ENCODE data around the gene KDM4B. TPM values are rescaled to one million over a fixed set of nuclear protein-coding genes. Genes with fewer than 3 reads are reported as not detected.

The KDM4B gene
- total RNA-seq, 1 donor from 2014 or later = 22.4 TPM

DNA sequence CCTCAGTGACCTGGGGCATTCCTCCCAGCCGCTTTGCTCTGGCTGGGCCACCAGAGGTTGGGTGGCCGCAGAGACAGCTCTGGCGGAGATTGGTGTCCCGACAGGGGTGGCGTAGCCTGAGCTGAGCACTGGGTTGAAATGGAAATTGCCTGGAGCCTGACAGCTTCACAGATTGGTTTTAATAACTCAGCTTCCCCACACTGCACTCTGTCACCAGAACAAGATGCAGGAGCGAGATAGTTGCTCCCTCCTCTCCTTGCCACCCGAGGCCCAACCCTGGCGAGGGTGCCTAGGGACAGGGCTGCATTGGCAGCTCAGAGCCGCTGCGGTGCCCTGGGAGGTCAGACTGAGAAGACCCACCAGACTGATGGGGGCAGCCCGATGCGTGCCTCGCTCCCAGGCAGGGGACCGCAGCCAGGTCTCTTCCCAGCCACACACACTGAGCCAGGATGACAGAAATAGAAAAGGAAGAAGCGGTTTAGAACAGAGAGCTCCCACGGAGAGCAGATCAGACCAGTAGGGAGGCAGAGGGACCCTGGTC is 84.1 kb downstream of the KDM4B start:
- no peak for ATAC-seq

DNA sequence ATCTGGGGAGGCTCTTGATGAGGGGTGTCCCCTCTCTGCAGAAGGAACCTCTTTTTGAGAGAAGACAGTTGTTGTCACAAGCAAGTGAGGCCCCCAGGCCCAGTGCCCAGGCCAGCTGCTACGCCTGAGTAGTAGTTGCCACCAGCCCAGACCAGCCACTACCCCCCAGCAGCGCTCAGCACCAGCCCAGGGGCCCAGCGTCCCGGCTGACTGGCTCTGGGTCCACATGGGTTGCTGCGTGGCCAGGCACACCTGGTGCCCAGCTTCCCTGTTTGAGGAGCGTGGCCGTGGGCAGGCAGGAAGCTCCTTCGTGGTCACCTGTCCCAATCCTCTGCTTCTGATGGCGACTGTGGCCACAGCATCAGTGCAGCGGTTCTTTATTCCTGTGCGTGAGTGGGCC is 84.7 kb downstream of the KDM4B start:
- no peak for ATAC-seq

DNA sequence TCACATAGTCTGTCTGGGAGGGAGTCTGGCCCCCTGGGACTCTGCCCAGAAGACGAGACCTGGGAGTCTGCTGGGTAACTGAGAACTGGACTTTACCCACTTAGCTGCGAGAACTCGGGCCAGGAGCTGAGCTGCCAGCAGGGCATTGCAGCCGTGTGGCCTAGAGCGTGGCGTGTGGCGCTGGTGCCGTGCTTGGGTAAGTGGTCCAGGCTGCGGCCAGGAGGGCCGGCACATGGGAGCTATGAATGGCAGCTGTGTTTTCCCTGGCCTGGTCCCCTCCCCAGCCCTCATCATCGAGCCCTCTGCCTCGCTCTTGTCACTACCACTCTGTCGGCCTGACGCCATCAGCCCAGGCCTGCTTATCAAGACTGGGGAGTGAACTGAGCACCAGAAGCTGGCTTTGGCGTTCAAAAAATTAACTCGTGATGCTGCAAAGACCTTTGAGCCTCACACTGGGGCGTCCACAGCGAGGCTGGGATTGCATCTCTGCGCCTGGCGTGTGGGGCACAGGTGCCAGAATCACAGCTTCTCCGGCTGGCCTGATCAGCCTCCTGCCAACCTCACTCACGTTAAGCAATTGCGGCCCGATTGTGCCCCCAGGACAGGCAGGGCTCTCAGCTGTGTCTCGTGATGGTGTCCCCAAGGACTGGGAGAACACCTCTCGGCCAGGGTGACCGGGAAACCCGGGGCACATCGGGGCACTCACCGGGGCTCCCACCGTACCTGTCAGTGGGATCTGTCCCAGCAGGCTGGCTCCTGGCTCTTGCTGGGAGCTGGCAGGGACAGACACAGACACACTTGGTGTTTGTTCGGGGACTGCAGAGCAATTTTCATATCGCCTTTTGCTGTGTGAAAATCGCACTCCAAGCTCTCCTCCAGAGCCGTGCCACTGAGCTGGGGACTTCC is 85.9 kb downstream of the KDM4B start:
- ATAC-seq = no peak

DNA sequence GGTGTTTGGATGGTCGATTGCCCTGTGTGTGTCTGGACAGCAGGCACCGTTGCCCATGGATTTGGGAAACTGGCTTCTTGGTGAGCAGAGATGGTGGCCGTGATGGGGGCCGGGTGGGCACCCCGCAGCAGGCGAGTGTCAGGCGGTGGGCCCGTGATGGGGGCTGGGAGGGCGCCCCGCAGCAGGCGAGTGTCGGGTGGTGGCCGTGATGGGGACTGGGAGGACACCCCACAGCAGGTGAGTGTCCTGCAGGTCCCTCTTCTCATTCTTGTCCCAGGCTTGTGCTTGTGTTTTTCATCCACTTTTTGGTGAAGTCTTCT is 86.5 kb downstream of the KDM4B start:
- no peak for ATAC-seq

DNA sequence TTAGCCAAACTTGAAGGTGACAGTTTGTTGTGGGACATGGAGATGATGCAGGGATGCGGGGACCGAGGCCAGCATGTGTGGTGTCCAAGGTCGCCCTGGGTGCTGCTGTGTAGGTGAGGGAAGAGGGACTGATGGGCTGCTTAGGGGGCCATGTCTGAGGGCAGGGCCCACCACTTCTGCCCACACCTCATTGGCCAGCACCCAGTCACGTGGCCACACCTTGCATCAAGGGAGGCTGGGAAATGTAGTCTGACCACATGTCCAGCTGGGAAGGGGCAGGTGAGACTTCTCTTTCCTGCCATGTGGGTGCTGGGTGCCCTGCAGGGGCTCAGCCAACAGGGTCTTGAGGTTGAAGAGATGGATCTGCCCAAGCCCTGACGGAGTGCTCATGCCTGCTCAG is 88.9 kb downstream of the KDM4B start:
- no peak for ATAC-seq

DNA sequence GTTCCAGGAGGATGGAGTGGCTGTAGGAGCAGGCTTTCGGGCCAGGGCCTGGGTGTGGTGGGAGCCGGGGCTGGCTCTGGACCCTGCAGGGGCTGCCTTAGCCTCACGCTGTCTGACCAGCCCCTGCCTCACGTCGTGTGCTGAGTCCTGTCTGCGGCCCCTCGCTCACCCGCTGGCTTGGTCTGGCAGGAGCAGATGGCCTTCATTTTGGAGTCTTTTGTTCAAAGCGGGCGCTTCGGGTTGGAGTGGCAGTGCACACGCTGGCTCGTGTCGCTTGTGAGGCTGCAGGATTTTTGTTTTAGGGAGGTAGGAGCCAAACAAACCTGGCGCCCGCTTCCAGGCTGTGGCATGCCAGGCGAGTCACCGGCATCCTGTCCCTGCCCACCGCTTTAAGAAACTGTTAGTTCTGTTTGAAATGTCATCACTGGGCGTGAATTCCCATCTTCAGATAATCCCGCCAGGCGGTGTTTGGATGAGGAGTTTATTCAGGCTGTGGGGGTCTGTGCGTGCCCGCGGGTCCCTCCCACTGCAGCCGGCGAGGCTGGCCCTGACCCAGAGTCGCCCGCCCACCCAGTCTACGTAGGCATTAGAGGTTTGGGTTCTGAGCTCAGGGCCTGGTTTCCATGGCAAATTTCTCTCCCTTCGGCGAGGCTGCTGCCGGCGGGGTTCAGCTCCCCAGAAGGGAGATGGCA is 89.8 kb downstream of the KDM4B start:
- no peak for ATAC-seq

DNA sequence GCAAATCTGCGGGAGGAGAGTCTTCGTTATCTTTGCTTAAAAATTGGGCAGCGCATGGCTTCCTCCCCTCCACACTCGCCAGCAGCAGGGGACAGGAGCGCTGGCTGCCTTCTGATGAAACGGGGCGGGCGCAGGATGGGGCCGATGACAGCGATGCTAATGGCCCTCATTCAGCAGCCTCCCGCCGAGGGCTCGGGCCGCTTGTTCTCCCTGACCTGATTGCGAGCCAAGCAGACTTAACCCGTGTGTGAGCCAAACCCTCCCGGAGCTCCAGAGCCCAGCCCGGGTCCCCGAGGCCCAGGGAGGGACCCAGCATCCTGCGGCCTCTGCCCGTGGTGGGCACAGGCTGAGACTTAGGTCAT is 90.3 kb downstream of the KDM4B start:
- ATAC-seq = no peak

DNA sequence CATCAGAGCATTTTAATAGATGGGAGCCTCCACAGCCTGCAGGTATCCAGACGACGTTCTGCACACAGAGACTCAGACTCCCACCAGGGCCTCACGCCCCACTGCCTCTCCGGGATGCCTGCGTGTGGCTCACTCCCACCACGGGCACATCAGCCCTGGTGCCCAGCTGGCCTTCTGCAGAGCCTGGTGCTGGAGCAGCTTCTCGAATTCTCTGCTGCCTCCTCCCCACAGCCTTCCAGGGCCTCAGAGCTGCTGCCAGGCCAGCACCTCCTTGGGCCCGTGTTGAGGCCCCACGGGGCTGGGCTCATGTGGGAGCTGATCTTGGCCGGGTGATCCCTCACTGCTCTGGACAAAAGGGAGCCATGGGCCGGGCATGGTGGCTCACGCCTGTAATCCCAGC is 90.9 kb downstream of the KDM4B start:
- no peak for ATAC-seq

DNA sequence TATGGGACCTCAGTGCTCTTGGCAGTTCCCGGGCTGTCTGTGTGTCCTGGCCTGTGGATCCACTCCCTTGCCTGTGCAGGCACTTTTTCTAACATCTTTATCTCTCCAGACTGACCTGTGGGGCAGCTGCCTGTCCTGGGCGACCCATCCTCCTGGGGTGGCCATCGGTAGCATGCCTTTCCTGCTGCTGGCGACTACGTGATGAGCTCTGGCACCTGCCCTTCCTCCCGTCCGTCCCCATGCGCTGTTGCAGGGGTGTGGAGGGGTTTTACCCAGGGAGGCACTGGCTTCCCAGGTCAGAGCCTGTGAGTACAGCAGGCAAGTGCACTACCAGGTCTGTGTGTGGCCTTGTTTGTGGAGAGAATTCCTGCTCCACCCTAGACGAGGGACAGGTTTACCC is 93.3 kb downstream of the KDM4B start:
- no peak for ATAC-seq

DNA sequence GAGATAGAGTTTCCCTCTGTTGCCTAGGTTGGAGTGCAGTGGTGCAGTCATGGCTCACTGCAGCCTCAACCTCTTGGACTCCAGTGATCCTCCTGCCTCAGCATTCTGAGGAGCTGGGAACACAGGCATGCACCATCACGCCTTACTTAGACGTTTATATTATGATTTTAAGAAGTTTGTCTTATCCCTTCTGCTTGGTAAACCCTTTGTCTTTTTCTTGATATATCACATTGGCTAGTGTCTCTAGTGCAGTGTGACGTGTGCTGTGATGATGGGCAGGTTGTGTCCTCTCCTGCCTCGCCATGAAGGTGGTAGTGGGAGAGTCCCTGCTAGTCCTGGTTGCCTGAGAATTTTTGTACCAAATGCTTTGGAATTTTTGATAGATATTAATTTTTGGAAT is 93.9 kb downstream of the KDM4B start:
- ATAC-seq = no peak

DNA sequence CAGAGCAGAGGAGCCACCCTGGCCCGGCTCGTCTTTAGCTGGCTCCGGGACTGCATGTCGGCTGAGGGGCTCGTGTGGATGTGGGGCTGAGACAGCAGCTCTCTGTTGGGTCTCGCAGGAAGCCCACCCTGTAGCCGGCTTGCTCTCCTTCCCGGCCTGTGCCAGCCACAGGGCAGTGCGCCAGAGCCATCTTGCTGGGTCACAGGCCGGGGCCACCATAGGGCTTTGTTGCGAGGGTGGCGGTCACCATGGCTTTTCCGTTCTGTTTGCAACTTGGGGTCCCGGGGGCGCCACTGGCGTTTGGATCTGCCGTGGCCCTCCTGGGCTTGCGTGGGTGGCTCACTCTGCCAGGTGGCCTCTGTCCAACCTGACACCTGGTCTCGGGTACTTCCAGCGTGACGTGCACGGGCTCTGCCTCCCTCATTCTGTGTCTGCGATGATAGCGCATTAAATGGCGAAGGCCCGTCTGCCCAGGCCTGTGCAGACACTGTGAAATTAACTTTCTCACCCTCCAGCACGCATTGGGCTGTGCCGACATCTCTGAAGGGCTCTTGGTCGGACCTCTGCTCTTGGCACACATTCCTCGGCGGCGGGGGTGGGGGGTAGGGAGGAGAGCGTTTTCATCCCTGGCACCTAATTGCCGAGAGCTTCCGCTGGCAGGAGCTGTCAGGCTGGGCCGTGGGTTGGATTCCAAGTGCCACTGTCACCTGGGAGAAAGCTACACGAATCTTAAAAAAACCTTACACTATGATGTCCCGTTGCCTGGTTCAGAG is 95.1 kb downstream of the KDM4B start:
- no peak for ATAC-seq

DNA sequence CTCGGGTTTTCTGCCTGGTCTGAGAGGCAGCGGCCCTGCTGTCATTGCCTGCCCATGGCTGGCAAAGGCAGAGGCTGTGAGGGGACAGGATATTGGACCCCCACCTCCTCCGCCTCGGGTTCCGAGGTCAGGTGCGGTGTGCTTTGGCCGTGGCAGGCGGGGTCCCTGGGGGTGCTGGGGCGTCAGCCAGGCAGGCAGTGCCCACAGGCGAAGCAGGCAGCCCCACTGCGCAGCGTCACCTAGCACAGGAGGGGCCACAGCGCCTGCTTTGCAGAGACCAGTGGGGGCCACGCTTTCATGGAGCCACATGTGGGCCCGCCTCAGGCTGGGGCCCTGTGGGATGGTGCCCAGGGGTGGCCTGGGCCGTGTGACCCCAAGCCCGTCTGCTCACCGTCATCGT is 96.0 kb downstream of the KDM4B start:
- ATAC-seq = no peak

DNA sequence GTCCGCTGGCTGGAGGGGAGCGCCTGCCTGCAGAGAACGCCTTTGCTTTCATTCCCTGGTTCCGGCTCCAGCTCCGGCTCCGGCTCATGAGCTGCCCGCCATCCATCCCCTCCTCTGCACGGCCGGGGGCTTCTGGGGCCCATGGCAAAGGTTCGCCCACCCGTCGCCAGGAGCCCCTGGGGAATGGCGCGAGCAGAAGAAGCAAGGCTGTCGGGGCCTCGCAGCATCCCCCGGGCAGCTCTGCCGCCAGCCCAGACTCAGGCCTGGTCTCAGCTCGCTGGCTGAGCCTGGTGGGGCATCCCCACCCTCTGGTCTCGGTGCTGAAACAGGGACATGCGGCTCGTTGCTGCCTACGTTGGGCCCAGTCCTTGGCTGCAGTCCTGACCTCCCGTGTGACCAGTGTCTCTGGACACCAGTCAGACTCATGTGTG is 96.8 kb downstream of the KDM4B start:
- no peak for ATAC-seq

DNA sequence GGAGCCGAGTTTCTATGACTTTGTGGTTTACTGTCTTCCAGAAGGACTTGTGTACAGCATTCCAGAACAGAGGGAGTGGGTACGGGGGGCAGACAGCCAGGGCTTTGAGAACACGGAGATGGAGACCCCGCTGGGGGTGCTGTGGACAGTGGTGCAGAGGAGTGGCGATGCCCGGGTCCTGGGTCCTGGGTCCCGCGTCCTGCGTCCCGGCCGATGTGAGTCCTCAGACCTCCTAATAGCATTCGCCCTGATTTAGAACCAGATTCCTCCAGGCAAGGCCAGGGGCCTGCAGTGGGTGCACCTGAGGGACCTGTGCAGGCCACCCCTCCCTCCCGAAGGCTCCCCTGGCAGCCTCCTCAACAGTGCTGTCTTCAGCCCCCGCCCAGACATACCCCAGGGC is 97.9 kb downstream of the KDM4B start:
- ATAC-seq = no peak

DNA sequence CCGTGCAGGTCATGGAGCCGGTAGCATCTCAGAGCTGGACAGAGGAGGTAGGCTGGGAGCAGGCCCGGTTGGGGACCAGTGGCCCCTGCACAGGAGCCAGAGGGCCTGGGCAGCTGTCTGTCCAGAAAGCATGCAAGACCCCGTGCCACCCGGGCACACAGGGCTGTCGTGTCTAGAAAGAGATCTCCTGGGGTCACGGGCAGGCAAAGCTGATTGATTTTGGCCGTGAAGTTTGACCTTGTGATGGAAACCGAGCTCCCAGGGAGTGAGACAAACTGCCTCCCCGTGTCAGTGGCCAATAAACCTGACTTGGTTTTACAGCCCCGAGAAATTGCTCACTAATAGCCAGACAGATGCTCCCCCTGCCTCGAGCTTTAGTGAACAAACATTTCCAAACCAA is 98.8 kb downstream of the KDM4B start:
- ATAC-seq = no peak

DNA sequence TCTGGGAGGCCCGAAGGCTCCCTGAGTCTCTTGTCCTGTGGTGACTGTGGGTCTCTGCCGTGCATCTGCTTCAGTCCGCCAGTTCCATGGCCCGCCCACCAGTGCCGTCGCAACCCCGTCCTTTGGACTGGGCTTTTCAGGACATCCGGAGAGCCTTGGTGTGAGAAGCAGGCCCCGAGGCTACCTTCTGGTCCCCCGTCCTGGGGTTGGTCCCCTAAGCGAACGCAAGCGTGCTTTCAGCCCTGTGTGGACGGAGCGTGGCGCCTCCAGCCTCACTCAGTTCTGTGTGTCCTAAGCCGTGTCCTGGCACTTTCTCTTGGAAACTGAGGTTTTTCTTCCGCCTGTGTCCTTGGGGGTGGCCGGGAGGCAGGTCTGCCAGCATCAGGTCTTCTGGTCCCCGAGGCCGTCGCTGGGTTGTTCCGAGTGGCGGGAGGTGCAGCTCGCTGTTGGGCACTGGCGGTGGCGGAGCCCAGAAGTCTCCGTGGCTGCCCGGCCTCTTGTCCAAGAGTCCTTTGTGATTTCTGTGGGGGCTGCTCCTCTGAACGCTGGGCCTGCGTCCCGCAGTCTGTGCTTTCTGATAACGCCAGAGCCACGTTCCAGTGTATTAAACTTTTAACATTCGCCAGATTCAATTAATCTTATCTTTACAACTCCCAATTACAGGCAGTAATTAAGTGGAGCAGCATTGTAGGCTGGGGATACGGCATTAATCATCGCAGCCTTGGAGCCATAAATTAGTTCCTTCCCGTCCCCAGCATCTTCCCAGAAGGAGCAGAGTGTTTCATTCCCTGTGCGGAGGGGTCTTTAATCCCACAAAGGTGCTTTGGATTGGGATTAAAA is 99.5 kb downstream of the KDM4B start:
- ATAC-seq = no peak

DNA sequence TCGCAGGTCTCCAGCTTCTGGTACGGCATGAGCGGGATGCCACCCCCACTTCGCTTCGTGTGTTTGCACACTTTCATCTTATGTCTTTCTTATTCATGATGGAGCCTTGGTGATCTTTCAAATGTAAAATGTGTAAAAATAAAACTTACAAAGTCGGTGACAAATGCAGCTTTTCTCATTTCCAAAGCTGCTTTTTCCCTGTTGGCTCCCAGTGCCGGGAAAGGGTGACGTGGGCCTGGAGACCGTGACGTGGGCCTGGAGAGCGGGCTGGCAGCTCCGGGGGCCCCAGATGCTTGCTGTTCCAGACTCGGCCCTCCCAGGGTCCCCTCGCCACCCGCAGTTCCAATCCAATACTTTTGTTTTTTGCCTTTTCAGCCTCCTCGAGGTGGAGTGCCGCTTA is 101.4 kb downstream of the KDM4B start:
- no peak for ATAC-seq

DNA sequence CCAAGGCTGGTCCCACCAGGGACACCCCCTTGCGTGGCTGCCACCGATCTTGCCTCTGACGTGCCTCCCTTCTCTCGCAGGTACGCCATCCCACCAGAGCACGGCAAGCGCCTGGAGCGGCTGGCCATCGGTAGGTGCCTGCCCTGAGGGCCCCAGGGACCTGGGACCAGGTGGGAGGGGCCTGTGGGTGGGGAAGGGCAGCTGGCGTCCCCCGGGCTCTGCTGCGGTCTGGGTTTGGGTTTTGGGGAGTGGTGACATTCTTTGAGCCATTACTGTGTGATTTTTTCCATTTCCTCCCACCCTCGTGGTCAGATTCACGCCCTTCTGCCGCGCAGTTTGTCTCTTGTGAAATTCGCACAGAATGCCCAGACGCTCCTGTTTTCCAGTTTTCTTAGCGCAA is 102.0 kb downstream of the KDM4B start:
- no peak for ATAC-seq

DNA sequence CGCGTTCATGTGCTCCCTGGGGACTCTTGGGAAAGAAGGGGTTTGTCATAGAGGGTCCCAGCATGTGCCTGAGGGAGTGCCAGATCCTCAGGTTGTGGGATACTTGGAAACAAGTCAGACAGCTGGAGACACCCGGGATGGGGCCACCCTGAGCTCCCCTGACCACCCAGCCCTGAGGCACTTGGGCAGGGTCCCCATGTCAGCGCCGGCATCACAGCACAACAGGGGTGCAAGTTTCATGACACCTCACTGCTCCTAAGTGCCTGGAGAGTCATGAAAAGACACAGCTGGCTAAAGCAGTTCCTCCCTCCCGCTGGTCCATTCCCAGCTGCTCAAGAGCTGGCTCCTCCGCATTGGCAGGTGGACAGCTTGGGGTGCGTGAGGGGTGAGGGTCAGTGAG is 102.7 kb downstream of the KDM4B start:
- ATAC-seq = no peak

DNA sequence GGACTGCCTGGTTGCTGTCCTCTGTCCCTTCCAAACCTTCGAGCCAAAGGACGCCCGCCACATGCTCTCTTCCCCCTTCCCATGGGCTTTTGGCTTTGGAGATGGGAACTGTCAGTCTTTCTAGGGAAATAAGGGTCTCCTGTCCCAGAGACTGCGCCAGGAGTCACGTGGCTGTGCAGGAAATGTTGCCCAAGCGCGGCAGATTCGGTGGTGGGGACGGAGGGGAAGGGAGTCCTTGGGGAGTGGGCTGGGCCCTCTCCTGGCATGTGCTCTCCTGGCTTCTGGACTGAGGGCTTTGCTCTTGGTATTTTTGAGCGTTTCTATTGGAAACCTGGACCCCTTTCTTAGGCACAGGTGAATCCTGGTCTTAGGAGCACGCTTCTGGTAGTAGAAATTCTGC is 103.2 kb downstream of the KDM4B start:
- ATAC-seq = no peak

DNA sequence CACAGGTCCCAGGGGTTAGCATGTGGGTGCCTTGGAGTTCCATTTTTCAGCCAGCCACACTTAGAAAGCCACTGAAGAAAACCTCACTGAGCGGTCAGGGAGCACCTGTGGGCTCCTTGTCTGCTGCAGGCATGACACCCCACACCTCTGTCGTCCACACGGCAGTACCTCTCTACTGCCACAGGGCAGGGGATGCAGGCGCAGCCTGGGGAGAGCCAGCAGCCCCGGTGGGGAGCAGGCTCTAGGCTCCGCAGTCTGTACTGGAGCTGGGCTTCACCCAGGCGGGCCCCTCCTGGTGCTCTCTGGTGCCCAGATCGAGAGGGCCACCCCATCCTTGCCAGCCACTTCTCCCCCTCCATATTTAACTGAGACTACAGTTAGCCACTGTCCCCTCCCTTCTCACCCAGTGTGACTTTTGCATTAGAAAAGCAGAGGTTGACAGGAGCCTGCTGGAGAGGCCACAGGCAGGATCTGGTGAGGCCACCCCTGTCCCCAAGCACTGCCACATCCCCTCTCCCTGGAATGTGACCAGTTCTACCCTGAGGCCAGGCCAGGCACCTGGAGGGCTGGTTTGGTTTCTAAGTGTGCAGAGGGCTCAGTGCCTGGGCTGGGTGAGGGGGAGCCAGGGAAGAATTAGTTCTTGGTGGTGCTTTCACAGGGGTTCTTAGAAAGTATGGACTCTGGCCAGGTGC is 104.4 kb downstream of the KDM4B start:
- ATAC-seq = no peak

DNA sequence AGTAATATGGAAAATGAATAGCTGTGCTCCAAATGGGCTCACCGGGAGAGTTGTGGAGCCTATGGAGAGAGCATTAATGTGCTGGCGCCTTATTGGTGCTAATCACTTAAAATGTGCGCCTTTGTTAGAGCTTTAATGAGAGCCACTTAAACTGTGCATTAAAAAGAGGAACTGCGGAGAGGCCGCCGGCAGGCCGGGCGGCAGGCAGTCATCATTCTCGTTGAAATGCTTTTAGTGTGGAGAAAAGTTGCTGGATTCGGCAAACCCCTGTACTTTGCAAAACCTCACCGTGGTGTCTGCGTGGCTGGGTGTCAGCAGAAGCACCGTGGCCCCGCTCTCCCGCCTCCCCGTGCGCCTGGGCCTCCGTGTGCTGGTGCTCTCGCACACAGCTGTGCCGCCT is 105.5 kb downstream of the KDM4B start:
- ATAC-seq = no peak
